ENCODE measurements around the gene GAB4.
"Not testable (repeated sequence)": the region's sequence is repeated elsewhere in the genome, so short reads cannot be mapped to it uniquely, and the experiment has no call there.

Gene GAB4

GRCh38 chr22:16917144-16918003 lies 90.6 kb downstream of the GAB4 start:
- Histone ChIP-seq H3K27me3 (ENCODE audit: control insufficient read depth, low read length) (no peaks in the 10 kb centered on the region), H3K4me1 (ENCODE audit: control insufficient read depth, low read length) (peaks cover 76% of the 10 kb centered on the region), H3K27ac (ENCODE audit: low read depth, low read length) (no peak overlapping the region), H4K20me1 (ENCODE audit: control insufficient read depth, insufficient read depth, low read depth, low read length) (no peaks in the 10 kb centered on the region), H3K4me2 (ENCODE audit: low read length) (peak overlapping the region; percentile 32), H3F3A (ENCODE audit: control insufficient read depth, insufficient read depth) (peaks cover 5% of the 10 kb centered on the region), H3K36me3 (ENCODE audit: control insufficient read depth, low read length) (no peaks in the 10 kb centered on the region), H3K79me2 (ENCODE audit: control insufficient read depth, low read length) (no peaks in the 10 kb centered on the region), H3K9me3 (ENCODE audit: control insufficient read depth, insufficient read depth, low read length) (no peaks in the 10 kb centered on the region), H3K9me2 (replicated peaks; ENCODE audit: control insufficient read depth, low read length) (no peaks in the 10 kb centered on the region), H3K4me3 (ENCODE audit: low read length) (no peak overlapping the region)
- TF ChIP-seq CTCF (IDR thresholded peaks at IDR 0.05; ENCODE audit: low read depth, low read length, poor library complexity, severe bottlenecking) (peak; percentile 86), EZH2phosphoT487 (IDR thresholded peaks at IDR 0.05; ENCODE audit: borderline replicate concordance, low read length) (no peak)

DNA sequence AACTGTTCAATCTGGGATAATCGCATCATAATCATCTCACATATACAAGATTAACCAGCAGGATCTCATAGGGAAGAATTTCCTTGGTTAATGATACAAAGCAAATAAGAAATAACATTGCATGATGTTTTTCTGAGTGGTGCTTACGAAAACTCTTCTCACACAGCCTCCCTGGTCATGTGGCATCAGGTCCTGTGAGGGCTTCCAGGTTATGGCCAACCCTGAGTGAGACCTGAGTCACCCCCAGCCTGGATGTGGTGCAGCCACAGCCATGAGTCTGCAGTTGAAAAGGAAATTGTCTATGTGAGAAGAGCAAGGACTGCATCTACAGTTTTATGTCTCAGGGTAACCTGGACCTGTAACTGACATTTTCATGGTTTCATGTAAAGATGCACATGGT lies 92.3 kb downstream of the GAB4 start:
- Histone ChIP-seq H3K27ac (ENCODE audit: low read depth, low read length) (peak overlapping the region; percentile 45; the same call in 1 of the 2 replicates), H4K20me1 (ENCODE audit: control insufficient read depth, insufficient read depth, low read depth, low read length) (no peaks in the 10 kb centered on the region), H3K79me2 (ENCODE audit: control insufficient read depth, low read length) (no peaks in the 10 kb centered on the region), H3K4me3 (ENCODE audit: low read length) (peak overlapping the region; percentile 65; the same call in 1 of the 2 replicates), H3K36me3 (ENCODE audit: control insufficient read depth, low read length) (no peaks in the 10 kb centered on the region), H3K4me2 (ENCODE audit: low read length) (peak overlapping the region; percentile 80), H3K9me3 (ENCODE audit: control insufficient read depth, insufficient read depth, low read length) (no peaks in the 10 kb centered on the region), H3K9me2 (replicated peaks; ENCODE audit: control insufficient read depth, low read length) (no peaks in the 10 kb centered on the region), H3K4me1 (ENCODE audit: control insufficient read depth, low read length) (peaks cover 60% of the 10 kb centered on the region), H3K27me3 (ENCODE audit: control insufficient read depth, low read length) (no peaks in the 10 kb centered on the region), H3F3A (ENCODE audit: control insufficient read depth, insufficient read depth) (peaks cover 3% of the 10 kb centered on the region)
- TF ChIP-seq EZH2phosphoT487 (IDR thresholded peaks at IDR 0.05; ENCODE audit: borderline replicate concordance, low read length) = no peak
- no peak for TF ChIP-seq CTCF (IDR thresholded peaks at IDR 0.05; ENCODE audit: low read depth, low read length, poor library complexity, severe bottlenecking)

GRCh38 chr22:16914911-16915310 lies 93.1 kb downstream of the GAB4 start:
- H3F3A ChIP-seq (ENCODE audit: control insufficient read depth, insufficient read depth); H3K9me3 ChIP-seq (ENCODE audit: control insufficient read depth, insufficient read depth, low read length); H3K27me3 ChIP-seq (ENCODE audit: control insufficient read depth, low read length); H3K79me2 ChIP-seq (ENCODE audit: control insufficient read depth, low read length); H3K9me2 ChIP-seq (replicated peaks; ENCODE audit: control insufficient read depth, low read length); H4K20me1 ChIP-seq (ENCODE audit: control insufficient read depth, insufficient read depth, low read depth, low read length); H3K36me3 ChIP-seq (ENCODE audit: control insufficient read depth, low read length): not testable (repeated sequence)
- Histone ChIP-seq H3K4me2 (ENCODE audit: low read length) (peak overlapping the region; percentile 80), H3K27ac (ENCODE audit: low read depth, low read length) (peak overlapping the region; percentile 50), H3K4me1 (ENCODE audit: control insufficient read depth, low read length) (peaks cover 57% of the 10 kb centered on the region), H3K4me3 (ENCODE audit: low read length) (peak overlapping the region; percentile 65)

DNA sequence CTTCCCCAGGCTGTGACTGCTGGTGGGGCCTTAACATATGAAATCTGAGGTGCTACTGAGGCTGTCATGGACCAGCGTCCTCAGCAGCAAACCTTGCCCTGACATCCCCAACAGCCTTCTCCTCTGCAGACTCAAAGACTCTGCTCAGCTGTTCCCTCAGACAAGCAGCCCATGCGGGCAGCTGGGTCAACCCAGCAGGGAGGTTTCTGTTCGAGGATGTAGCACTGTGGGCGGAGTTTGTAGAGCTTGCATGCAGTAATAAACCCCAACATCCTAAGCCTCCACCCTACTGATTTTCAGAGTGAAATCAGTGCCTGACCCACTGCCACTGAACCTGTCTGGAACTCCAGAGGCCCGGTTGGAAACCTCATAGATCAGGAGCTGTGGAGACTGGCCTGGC lies 94.0 kb downstream of the GAB4 start:
- H3K36me3 ChIP-seq (ENCODE audit: control insufficient read depth, low read length) = no peaks in the 10 kb centered on the region
- no peaks in the 10 kb centered on the region for H4K20me1 ChIP-seq (ENCODE audit: control insufficient read depth, insufficient read depth, low read depth, low read length)
- peak overlapping the region; percentile 50; the same call in 1 of the 2 replicates for H3K27ac ChIP-seq (ENCODE audit: low read depth, low read length)
- peak overlapping the region; percentile 65 for H3K4me3 ChIP-seq (ENCODE audit: low read length)
- no peaks in the 10 kb centered on the region for H3K27me3 ChIP-seq (ENCODE audit: control insufficient read depth, low read length)
- no peaks in the 10 kb centered on the region for H3K9me3 ChIP-seq (ENCODE audit: control insufficient read depth, insufficient read depth, low read length)
- TF ChIP-seq CTCF (IDR thresholded peaks at IDR 0.05; ENCODE audit: low read depth, low read length, poor library complexity, severe bottlenecking) (no peak), EZH2phosphoT487 (IDR thresholded peaks at IDR 0.05; ENCODE audit: borderline replicate concordance, low read length) (no peak)
- no peaks in the 10 kb centered on the region for H3K79me2 ChIP-seq (ENCODE audit: control insufficient read depth, low read length)
- H3K4me2 ChIP-seq (ENCODE audit: low read length) = peak overlapping the region; percentile 80
- H3F3A ChIP-seq (ENCODE audit: control insufficient read depth, insufficient read depth) = peaks cover 3% of the 10 kb centered on the region
- H3K4me1 ChIP-seq (ENCODE audit: control insufficient read depth, low read length) = peaks cover 54% of the 10 kb centered on the region
- H3K9me2 ChIP-seq (replicated peaks; ENCODE audit: control insufficient read depth, low read length) = no peaks in the 10 kb centered on the region

All from DOHH2 (cell line).